GM21381 (cell line): ENCODE results near the gene DLG2.
A peak's percentile ranks its signal among the peaks of the same experiment; 100 is the strongest.
"Not testable (repeated sequence)": the region's sequence is repeated elsewhere in the genome, so short reads cannot be mapped to it uniquely, and the experiment has no call there.

Experiments used
- ATAC-seq: cut with Tn5 transposase; IDR thresholded peaks from one replicate; pipeline ENCODE4 v1.9.1; 2021; ENCODE audit warnings: mild to moderate bottlenecking, moderate library complexity; ENCODE audit not compliant: unreplicated experiment

DLG2 gene

GRCh38 chr11:83587797-83588196 is 2039.3 kb downstream of the DLG2 start:
- not testable (repeated sequence) for ATAC-seq

DNA sequence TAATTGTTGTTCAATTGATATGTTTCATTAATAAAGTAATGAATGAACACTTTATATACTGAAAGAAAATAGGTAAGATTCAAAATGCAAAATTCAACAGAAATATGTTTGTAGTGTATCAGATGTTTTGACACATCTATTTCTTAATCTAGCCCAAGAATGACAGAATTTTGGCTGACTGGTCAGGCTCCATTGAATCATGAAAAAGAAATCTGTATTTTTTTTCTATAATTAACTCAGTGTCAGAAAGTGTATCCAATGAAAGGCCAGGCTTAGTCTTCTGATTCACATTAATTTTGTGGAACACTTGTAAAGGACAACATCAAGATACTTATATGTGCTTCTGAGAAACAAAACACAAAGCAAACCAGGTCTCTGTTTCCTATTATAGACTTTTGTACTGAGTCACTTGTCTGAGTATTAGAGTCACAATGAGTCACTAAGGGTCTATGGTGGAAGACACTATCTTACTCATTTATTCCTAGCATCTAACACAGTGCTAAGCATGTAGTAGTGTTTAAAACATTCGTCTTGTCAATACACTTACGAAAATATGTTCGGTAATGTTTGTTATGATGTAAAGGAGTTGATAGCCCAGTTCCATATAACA is 2043.3 kb downstream of the DLG2 start:
- peak; percentile 93 for ATAC-seq

GRCh38 chr11:83574519-83574918 is 2052.6 kb downstream of the DLG2 start:
- ATAC-seq = no peak

DNA sequence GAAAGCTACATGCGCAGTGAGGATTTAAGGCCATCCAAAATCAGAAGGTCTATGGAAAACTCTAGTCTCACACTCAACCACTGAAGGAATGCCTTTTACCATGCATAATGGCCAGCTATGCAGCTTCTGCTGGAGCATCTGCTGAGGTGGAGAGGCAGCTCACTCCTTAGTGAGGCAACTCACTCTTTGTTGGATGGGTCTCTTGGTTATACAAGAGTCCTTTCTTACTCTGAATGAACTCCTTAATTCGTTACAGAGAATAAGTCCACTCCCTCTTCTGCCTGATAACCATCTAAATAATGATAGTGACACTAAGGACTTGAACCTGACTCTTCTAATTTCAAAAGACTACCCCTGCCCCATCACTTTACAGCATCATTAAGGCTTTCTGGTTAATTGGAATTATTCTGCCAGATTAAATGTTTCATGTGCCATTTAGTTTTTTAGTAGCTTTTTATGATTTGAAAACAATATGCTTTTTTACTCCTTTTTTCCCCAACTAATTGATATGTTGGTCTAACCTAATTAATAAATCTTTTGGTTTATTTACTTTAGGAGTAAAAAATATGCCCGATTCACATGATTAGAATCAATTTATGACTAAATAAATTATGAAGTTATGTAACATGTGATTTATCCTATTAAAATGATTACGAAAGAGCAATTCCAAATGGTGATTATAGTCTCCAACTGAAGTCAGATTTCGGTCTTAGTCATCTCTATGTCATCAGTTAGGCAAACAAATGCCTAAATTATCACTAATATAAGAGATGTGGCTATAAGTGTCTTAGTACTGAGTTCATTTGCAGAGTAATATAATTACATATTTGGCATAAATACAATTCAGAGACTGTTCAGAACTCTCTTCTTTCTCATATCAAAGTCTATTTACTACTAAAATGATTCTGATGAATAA is 2054.3 kb downstream of the DLG2 start:
- ATAC-seq = no peak

DNA sequence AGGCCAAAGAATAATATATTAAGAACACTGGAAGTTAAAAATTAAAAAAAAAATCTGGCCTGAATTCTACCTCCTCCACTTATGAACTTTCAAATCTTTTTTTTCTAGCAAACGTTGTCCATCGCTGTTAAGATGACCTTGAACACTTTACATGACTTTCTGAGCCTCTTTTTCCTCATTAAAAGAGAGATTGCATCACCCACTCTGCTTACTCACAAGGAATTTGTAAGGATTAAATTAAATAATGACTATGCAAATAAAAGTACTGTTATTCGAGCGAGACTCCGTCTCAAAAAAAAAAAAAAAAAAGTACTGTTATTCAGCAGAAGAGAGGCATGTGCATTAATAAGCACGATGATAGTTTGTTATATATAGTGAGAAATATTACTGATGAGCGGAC is 2055.8 kb downstream of the DLG2 start:
- no peak for ATAC-seq

DNA sequence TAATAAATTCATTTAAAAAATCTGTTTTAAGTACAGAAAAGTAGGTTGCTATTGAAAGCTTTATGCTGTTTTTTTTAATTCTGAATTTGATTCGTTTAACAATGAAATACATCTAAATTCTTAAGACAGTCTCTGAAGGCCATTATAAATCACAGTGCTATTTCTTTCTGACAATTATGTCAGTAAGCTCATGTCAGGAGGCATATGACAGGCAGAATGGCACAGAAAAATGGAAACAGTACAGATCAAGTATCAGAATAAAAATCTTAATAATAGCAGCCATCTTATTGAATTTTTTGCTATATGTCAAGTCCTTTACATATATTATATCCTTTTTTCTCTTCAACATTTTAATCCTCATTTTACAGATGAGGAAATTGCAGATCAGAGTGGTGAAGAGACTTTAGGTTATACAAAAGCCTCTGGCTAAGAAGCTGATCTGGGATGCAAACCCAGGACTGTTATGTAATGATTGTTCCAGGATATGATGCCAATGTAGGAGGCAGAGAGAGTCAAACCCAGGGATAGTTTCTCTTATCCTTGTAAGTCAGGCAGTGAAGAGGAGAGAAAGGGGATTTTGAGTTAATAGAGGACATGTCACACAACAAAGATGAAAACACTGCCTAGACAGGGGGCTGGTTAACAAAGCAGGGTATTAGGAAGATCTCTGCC is 2057.9 kb downstream of the DLG2 start:
- ATAC-seq = no peak

GRCh38 chr11:83568516-83568915 is 2058.6 kb downstream of the DLG2 start:
- no peak for ATAC-seq

DNA sequence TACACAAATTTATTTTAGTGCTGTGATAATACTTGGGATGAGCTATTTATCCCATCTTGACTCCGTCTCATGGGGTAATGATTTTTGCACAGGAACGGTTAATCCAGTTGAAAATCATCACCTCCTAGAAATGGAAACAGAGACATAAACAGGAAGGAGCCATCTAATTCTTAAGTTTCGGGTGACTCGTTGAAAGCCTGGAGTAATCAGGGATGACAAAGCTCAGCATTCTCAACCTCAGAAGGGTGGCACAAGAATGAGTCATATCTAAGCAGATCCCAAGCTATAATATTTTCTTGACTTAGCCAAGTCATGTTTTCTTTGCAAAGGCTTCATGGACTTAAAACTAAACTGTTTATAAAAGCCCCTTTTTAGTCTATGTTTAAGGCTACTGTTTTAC is 2060.2 kb downstream of the DLG2 start:
- ATAC-seq = no peak

DNA sequence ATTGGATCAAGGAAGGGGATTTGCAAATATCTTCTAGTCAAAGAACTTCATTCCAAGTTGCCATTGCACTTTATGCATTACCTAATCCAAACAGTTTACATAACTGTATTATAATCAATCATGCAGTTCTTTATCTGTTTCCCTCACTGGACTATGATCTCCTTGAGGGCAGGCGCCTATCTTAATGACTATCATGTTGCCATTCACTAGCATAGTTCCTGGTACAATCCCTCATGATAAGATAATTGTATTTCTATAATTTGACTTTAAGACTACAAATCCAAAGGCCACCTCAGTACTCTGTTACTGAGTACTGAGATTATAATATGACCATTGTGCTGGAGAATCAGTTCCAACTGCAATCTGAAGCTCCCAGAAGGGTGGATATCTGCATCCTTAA is 2062.3 kb downstream of the DLG2 start:
- ATAC-seq = no peak

- no peak for ATAC-seq
These were observed 2068.9 kb downstream of the DLG2 start for GRCh38 chr11:83558281-83558680.

DNA sequence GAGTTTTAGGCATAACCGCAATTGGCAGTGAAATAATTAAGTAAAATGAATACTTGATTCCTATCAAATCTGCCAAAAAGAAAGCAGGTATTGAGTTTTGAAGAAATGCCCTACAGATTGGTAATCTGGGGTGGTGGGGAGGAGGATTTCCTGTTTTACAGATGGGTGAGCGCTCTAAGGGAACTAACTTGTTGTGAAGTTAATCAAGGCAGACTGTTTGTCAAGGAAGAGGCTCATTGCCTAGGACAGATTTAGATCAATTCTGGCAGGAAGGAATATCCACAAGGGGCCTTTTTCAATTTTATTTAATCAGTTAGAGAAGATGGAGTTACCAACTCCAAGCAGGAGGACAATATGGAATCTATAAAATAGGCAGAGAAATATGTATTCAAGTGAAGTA is 2069.5 kb downstream of the DLG2 start:
- ATAC-seq = no peak

DNA sequence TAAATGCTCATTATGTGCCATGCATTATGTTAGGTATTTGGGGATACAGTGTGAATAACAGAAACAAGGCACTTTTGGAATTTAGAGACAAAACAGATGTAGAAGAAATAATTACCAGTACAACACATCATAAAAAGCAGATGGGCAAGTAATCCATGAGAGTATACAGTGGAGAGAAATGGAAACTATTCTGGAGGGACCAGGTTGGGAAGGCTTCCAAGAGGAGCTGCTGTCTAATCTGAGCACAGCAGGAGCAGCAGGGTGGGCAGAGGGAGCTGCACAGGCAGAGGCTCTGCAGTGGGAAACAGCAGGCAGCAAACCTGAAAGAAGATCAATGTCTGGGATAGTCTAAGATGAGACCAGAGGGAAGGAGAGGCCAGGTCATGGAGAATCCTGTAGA is 2072.3 kb downstream of the DLG2 start:
- no peak for ATAC-seq

GRCh38 chr11:83549984-83550667 is 2077.0 kb downstream of the DLG2 start:
- ATAC-seq = no peak

DNA sequence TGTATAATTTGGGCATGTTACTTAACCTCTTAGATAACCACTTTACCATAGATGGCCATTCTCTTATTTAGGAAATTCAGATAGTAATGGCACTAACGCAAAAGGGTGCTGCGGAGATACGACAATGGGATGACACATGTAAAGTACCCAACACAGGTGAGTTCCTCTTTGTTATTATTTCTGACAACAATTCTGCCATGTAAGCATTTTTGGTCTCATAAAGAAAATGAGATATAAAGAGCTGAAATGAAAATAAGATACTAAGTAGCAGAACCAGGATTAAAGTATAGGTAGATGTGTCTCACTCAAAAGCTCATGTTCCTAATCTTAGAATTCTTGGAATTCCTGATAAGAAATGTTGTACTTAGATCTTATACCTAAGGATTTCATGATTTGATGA is 2080.8 kb downstream of the DLG2 start:
- no peak for ATAC-seq

DNA sequence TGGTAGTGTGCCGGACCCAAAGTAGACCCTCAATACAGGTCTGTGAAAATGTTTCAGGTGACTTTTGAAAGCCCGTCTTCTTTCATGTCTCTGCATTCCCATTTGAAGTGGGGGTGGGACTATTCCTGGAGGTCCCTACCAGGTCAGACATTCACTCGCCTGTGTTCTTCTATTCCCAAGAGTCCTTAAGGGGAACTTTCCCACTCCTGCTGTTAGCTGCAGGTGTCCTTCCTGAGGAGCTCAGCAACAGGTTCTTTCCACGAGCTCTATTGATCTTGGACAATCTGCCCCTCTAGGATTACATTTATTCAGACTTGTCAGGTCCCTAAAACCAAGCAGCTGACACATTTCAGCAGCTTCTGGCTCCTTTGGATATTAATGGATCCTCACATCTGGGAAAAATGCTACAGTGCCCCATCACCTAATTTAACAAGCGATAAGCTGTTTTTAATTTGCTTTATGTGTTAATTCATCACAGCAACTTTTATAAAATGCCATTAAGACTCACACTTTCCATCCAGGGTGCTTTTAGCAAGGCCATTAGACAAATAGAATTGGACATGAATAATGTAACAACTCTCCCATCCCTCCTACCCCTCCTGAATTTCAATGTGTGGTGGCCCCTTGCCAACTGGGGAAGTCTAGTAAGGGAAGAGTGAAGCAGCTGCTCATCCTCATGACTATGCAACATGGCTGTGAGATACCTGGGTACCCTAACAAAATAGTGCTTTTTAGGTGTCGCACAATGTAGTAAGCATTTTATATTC is 2081.5 kb downstream of the DLG2 start:
- no peak for ATAC-seq

GRCh38 chr11:83544846-83545245 is 2082.3 kb downstream of the DLG2 start:
- no peak for ATAC-seq

- no peak for ATAC-seq
These were observed 2083.3 kb downstream of the DLG2 start for GRCh38 chr11:83543706-83544439.

DNA sequence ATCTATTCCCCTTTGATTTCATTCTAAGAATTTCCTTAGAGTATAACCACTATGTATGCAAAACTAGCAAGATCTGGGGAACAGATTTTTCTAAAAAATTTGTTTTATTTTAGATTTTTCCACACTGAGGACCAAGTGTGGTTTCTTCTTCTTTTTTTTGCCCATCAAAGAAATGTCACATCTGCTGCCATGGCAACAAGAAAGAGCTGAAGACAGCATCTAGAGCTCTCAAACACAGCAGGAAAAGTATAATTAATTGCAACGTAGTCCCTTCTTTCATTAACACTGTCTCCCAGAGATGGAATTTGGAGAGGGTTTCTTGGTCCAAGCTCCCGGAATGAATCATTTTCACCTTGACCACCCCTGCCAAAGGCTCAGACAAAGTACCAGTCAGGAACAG is 2084.3 kb downstream of the DLG2 start:
- no peak for ATAC-seq

GRCh38 chr11:83540728-83541127 is 2086.4 kb downstream of the DLG2 start:
- ATAC-seq = no peak

DNA sequence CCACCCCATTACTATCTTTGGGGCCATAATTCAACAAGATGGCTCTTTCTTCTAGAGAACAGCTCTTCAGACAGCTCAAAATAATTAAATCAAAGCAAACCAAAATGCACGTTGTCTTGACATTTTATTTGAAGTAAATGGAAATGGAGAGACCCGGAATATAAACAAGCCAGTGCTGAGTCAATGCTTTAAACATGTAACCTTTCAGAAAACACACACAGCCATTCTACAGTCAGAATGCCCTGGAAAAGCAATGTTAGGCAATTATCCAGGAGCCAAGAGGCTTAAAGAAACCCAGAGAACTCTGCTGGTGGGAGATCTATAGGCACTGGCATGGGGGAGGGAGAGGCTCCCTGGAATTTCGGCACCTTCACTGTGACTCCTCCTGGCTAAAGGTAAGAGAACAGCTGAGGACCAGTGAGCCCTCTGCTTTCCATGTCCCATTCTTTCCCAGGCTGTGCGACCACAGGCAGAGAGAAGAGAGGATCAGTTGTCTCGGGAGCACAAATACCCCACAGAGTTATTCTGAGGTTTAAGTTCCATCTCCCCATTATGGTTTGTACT is 2086.9 kb downstream of the DLG2 start:
- ATAC-seq = no peak
